ENCODE data around the gene CDKN1A. TPM values are rescaled to one million over a fixed set of nuclear protein-coding genes. Genes with fewer than 3 reads are reported as not detected.

The CDKN1A gene
- total and polyA plus RNA-seq, 9 of the 15 experiments (the other 6 are each of a cell fraction or from before 2014, with no cell fraction given): 0.25 to 8.1 (median 5.1) TPM

- intact Hi-C loops (cut with micrococcal nuclease): loop anchor here (5.0 kb wide), 1 partner anchor 83 kb away; no protein-coding TSS in a partner anchor
- Histone ChIP-seq H4K20me1 (replicated peaks; ENCODE audit: control insufficient read depth, insufficient read depth, low read length) (peaks cover 6% of the 10 kb centered on the region; the same call in 1 of the 2 replicates), H3K9me1 (ENCODE audit: control insufficient read depth, insufficient read depth, low read length) (peaks cover 3% of the 10 kb centered on the region), H3K36me3 (ENCODE audit: control insufficient read depth, insufficient read depth, low read length) (no peaks in the 10 kb centered on the region), H2AFZ (ENCODE audit: low read depth, low read length) (no peak overlapping the region), H3K4me2 (ENCODE audit: insufficient read depth, low read length) (no peak overlapping the region), H3K27ac (ENCODE audit: extremely low read depth, low read depth, low read length) (no peak overlapping the region), H3K4me3 (no peak overlapping the region), H3K9ac (ENCODE audit: insufficient read depth in 1 of 2, low read depth in 2 of 2, low read length in 2 of 2) (no peak overlapping the region), H3K4me1 (replicated peaks in 1 of 2; ENCODE audit: control insufficient read depth in 2 of 2, insufficient read depth in 2 of 2, low read length in 2 of 2) (peaks cover 0 to 5% of the 10 kb centered on the region in 2 experiments; a peak in 2 of 5 replicates), H3K9me3 (replicated peaks; ENCODE audit: control insufficient read depth, insufficient read depth, low read depth, low read length) (no peaks in the 10 kb centered on the region), H3K27me3 (ENCODE audit: control insufficient read depth in 2 of 2, insufficient read depth in 2 of 2, low read length in 2 of 2) (peaks cover 27 to 63% of the 10 kb centered on the region in 2 experiments), H3K79me2 (ENCODE audit: control insufficient read depth, insufficient read depth, low read length) (no peaks in the 10 kb centered on the region)
- FAIRE-seq: no peak
- TF ChIP-seq RBM25 (IDR thresholded peaks at IDR 0.05; ENCODE audit: low read depth, low read length, severe bottlenecking) (peak; percentile 38), TGIF2 (CRISPR knock-in tag; IDR thresholded peaks at IDR 0.05) (no peak), SMC3 (conservative IDR thresholded peaks at IDR 0.05; ENCODE audit: insufficient read depth, low read depth, low read length) (no peak), ZNF121 (CRISPR knock-in tag; conservative IDR thresholded peaks at IDR 0.05) (peak; percentile 74), ZFP36 (IDR thresholded peaks at IDR 0.05; ENCODE audit: low read depth, low read length, partially characterized antibody) (peak; percentile 79), ZNF431 (CRISPR knock-in tag; IDR thresholded peaks at IDR 0.05) (no peak)
- in situ Hi-C loops (cut with MboI): no loop called here
- 13% methylated on average over 7 of the region's 7 CpGs for WGBS (ENCODE audit: insufficient coverage, low coverage, missing lambda C conversion rate)
- ChIA-PET POLR2A (interaction anchor here (0.9 kb wide), 2 partner anchors 9 to 14 kb away, joined by 3 read pairs; no protein-coding TSS in a partner anchor), CTCF (ENCODE audit: low intra/inter-chr PET ratio) (no interaction called here)
- no peak for ATAC-seq
- BruUV-seq (replicated peaks): no TSS peak
- no peak for DNase-seq (ENCODE audit: extremely low read depth in 1 of 4, low spot score in 3 of 4)
These were observed 21.7 kb downstream of the CDKN1A start for GRCh38 chr6:36700071-36700812.

Measured in K562 (cell line).